GM19455 (cell line): ENCODE data around the gene WEE2.
"Not testable (repeated sequence)": the region's sequence is repeated elsewhere in the genome, so short reads cannot be mapped to it uniquely, and the experiment has no call there.

Experiments
- ATAC-seq: cut with Tn5 transposase; IDR thresholded peaks from one replicate; pipeline ENCODE4 v1.9.1; 2021; ENCODE audit not compliant: unreplicated experiment

The WEE2 gene

DNA sequence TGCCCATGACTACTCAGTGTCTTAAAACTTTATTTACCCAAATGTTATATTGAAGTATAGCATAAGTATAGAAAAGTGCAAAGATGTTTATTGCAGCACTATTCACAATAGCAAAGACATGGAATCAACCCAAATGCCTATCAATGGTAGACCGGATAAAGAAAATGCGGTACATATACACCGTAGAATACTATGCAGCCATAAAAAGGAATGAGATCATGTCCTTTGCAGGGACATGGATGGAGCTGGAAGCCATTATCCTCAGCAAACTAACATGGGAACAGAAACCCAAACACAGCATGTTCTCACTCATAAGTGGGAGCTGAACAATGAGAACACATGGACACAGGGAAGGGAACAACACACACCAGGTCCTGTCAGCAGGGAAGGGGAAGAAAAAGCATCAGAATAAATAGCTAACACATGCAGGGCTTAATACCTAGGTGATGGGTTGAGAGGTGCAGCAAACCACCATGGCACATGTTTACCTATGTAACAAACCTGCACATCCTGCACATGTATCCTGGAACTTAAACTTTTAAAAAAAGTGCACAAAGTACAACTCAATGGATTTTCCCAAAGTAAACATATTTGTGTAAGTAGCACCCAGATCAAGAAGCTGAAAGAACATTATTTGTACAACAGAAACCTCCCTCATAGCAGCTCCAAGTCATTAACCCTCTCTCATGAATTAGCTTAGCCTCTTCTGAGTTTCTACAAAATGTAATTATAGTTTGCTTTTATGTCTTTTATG lies 18.9 kb upstream of the WEE2 start:
- not testable (repeated sequence) for ATAC-seq

DNA sequence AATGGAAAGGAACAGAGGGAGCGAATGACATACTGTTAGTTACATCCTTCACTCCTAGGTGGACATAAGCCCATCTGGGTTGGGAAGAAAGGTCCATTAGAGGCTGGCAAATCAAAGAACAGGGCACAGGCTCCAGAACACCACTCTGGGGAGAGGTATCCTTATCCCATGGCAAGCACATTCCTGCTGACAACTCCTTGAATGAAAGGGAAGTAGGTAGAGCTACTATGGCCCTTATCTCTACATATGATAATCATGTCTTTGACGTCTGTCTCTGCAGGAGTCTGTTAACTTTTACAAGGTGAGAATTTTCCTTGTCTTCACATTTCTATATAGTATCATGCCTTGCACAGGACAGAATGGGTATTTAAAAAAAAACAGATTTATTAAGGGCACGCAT lies 16.6 kb upstream of the WEE2 start:
- ATAC-seq: no peak

DNA sequence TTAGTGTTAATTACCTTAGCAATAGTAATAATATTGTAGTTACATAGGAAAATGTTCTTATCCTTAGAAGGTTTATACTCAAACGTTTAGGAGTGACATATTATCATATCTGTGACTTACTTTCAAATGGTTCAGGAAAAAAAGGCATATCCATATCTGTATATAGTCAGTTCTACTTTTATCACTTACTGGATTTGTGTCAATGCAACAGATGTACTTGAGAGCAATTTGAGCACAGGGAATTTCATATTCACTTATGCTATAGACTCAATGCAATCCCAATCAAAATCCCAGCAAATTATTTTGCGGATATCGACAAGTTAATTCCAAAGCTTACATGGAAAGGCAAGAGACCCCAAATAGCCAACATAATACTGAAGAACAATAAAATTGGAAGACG lies 16.2 kb upstream of the WEE2 start:
- no peak for ATAC-seq

DNA sequence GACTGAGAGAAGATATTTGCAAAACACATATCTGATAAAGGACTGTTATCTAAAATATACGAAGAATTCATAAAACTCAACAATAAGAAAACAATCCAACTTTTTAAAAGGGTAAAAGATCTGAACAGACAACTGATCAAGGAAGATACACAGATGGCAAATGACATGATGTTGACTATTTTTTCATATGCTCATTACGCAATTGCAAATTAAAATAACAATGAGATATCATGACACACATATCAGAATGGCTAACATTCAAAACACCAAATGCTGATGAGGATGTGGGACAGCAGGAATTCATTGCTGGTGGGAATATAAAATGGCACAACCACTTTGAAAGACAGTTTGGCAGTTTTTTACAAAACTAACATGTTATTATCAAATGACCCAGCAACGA lies 15.1 kb upstream of the WEE2 start:
- ATAC-seq: no peak

DNA sequence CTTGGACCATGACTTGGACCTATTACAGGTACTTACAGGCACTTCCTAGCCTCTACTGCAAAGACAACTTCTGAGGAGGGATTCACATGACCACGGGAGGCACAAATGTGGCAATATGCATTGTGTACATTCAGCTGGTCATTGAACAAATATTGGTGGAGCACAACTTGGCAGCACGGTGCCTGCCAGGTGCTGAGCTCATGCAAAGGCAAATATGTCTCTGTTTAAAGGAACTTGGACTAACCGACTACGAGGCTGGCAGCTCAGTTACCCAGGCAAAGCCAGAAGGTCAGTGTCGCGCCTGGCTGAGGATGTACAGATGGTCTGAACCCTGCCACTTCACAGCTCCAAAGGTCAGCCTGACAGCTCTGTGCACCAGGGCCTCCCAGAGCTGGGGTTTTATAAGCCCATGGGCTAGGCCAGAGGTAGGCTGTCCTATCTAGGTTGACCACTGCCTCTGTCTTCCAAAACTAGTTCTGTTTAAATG lies 12.3 kb upstream of the WEE2 start:
- no peak for ATAC-seq

DNA sequence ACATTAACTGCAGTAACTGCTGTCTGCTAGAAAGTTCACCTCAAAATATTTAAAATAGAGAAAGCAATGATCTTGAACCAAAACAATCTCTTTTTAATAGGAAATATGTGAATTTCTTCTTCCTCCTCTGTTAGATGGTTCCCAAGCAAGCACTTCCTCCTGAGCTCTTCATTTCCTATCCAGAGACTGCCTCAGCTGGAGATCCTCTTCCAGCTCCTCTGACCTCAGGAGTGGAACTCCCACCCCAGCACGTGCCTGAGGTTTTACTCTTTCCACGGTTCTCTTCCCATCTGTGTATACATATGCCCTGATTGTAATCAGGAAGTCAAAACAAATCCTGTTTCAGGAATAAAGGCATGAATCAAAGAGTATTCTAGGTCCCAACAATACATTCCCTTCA lies 11.8 kb upstream of the WEE2 start:
- ATAC-seq: no peak

DNA sequence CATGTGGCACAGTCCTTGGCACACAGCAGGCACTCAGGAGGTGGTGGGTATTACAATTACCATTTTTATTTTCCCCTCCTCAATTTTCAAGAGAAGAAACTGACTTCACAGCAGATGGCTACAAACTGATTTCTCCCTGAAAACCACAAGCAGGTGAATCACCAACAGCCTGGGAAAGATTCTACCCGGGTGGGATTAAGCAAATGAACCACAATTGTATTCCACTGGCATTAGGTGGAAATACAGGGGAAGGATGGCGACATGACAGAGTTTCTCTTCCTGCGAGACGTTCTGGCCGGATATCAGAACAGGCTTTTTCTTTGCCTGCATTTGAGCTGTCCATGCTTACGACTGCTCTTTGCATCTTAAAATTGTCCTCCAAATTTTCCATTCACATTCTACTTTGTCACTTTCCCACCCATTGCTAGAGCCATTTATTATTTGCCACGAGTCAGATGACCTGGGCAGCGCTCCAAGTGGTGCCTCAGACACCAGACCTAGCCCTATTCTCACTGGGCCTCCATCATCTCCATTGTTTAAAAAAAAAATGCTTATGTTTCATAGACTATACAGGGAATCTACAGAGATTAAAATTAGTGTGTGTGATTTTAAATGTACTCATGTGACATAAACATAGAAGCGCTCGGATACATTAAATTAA lies 10.8 kb upstream of the WEE2 start:
- no peak for ATAC-seq

DNA sequence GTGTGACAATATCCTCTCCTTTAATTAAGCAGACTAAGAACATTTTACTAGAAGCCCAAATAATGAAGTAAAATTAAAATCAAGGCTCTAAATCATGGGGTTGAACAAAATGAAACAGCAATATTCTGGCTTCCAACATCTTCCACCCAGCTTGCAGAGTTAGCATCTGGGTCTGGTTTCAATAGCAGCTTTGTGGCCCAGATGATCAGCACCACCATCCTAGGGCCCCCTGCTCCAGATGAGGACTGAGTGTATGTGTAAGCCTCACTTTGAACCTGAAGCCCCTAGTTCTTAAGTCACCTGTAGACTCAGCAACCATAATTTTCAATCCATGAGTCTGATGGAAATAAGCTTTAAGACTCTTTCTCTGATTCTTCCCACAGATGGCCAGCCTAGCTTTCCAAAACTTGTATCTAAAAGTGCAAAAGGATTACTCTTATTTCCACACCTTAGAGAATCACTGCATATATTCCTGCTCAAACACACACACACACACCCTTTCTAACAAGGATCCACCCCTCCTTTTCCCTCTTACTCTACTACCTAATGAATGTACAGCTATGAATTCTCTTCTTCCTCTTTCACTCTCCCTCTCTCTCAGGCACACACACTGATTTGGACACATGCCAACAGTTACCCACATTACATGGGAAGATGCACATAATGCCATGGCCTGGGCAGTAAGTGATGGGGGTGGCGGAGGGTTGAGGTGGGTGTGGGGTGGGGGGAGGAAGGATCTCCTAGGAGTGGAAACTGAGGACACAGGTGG lies 9.7 kb upstream of the WEE2 start:
- no peak for ATAC-seq

DNA sequence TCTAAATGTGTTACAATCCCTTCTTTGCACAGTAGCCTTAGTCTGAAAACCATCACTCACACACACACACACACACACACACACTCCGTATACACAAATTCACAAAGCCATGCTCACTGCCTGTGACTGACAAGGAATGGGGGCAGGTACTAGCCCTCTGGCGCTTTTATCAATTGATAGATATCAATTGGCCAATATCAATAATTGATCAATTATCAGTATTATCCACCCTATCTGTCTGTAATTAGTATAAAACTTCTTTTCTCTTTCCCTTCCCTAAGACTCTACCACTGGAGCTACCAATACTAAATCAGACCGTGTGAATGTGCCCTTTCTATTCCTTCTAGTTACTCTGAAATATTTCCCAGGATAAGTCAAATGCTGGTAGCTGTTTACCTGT lies 8.3 kb upstream of the WEE2 start:
- ATAC-seq: no peak

DNA sequence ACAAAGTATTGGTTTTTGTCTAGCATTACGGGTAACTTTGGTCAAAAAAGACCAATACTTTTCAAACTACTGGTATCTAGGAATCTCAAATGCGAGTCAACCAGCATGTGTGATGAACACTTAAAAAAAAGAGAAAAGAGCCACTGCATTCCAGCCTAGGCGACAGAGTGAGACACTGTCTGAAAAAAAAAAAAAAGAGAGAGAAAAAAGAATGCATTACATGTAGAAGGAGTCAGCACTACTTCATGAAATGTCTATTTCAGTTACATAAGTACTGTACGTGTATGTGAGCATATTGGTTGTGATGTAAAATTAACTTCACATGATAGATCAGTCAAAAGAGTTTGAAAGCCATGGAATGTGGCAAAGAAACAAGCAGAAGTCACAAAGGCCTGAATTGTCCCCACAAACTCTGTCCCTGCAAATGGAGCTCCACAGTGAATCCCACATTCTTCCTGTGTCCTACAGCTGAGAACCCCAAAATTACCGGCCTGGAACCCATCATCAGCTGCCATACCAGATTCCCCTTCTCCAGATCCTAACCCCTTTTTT lies 7.8 kb upstream of the WEE2 start:
- ATAC-seq: no peak

DNA sequence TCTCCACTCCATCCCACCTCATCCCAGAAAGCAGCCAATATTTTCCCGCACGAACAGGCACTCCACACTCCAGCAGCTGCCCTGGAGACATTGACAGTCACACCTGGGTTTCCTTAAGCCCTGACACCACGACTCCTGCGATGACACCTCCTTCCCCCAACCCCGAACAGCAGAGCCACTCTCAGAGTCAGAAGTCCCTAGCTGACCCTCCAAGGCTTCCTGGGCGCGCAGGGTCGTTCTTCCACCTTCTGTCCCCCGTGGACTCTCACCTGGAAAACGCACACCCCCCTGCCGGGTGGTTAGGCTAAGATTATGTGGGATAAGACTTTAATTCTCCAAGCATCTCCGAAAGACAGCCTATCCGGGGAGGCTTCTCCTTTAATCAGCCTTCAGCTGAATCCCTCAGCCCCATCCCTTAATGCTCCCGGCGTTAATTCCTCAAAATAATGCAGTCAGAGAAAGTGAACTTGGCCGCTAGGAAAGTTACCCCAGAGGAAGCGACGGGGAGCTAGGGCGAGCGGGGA lies 7.2 kb upstream of the WEE2 start:
- peak; percentile 1 for ATAC-seq

DNA sequence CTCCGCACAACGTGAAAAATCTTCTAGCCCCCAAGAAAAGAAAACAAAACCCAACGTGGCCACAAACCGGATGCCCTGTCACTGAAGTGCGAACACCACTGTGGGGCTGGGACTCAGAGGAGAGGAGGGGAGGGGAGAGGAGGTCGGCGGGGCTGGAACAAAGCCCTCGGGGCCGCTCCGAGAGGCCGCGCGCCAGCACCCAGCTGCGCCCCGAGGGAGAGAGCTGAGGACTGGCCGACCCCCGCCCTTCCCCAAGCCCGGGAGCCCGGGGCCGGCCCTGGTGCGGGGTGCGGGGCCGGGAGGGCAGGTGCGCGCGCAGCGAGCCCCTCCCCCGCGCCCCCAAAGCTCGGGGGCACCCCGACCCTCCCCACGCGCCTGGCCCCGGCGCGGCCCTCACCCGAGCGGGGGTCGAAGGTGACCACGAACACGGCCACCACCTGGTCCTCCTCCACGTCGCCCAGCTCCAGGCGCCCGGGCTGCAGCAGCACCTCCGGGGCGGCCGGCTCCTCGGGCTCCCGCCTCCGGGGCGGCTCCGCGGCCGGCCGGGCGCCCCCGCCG lies 6.6 kb upstream of the WEE2 start:
- ATAC-seq: peak; percentile 83

DNA sequence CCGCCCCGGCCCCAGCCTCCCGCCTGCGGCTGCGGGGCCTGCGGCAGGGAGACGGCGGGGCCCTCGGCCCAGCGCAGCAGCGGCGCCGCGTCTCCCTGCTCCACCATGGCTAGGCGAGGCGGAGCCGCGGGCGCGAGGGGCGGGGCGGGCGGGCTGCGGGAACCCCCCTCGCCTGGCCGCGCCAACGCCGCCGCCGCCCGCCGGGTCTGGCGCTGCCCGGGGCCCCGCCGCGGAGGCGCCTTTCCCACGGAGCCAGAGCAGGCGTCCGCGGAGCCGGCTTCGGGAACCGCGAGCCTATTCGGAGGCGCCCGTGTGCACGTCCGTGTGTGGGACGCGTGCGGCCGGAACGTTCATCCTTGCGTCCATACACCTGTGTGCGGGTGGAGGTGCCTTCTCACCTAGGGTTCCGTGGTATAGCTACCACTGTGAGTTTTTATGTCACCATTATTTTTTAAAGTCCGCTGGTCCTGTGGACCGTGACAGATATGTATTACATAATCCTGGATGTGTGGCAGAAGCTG lies 6.0 kb upstream of the WEE2 start, which contains the start of gene DENND11:
Gene DENND11 (minus strand): TSS at position 120 of the 521 bp plus-strand sequence. CDS start 13 bp downstream, at position 107.
- peak; percentile 83 for ATAC-seq

DNA sequence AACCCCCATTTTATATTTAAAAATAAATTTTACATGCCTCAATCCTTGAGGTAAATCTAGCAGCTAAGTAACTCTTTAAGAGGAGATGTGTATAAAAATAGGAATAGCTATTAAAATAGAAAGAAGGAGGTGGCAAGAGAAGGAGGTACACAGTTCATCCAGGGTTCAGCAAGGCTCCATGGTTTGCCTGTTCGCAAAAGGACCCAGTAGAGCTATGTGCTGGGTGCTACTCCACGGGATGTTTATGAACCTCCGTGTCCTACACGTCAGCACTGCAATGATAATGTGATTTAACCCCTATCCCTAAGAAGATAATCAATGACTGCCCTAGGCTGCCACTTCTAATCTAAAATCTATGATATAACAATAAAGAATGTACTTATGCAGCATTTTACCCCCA lies 5.3 kb upstream of the WEE2 start:
- ATAC-seq: no peak

DNA sequence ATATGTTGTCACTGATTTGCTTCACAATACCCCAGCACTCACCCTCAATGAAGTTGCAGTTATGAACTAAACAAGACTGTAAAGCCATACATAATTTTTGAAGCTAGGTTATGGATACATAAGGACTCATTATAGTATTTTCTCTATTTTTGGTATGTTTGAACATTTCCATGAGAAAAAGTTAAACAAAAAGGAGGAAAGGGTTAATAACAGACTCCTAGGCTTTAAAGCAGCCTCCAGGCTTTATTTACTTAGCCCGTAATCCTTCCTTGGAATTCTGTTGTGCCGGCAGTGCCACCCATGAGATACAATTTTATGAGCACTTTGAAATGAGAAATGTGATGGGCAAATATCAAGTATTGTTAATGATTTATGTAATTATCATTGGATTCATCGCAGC lies 4.0 kb upstream of the WEE2 start:
- no peak for ATAC-seq

DNA sequence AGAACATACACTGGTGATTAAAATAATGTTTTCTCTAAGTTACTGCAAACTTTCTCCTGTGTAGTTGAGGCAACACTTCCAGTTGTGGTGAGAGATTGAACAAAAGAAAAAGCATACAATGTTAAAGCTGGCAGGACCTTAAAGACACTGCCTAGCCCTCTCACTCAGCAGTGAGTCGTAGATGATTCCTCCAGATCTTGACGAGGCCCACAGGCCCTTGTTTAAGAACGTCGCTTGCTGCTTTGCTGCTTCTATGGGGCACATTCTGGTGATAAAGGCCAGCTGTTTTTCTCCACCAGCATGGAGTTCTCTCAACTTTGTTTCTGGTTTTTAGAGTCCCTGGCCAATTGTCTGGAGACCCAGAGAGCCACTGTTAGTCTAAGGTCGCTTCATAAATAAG lies 3.4 kb upstream of the WEE2 start:
- ATAC-seq: no peak

DNA sequence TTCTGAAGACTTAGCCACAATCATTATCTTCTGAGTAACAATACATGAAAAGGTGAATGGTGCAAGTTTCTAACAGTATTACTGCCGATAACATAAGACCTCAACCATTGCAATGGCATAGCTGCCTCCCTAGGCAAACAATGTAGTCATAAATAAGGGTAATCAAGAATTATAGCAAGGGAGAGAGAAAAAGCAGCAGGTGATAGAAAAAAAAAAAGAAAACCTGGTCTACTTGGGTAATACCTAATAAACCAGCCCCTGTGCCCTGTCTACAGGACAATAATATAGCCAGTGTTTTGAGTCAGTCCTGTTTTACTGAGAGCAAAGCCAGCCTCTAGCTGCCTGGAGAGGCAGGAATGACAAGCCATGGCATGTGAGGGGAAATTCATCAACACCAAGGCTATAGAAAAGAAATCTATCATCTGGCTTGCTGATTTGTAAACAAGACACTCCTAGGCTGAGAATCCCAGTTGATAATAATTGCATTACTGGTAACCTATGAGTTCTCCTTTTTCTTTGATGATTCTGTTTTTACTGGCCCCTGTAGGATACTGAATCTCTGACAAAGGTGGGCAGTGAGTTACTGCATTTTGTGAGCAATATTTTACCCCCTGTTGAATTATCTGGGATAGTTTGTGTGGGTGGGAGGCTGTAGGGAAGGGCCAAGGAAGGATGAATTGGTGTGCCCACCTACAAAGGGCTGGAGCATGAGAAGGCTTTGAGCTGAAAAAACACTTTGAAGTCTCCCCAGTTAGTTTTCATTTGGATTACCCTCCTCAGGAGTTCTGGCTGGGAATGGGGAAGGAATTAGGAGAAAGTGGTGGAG lies 1.7 kb upstream of the WEE2 start:
- no peak for ATAC-seq

DNA sequence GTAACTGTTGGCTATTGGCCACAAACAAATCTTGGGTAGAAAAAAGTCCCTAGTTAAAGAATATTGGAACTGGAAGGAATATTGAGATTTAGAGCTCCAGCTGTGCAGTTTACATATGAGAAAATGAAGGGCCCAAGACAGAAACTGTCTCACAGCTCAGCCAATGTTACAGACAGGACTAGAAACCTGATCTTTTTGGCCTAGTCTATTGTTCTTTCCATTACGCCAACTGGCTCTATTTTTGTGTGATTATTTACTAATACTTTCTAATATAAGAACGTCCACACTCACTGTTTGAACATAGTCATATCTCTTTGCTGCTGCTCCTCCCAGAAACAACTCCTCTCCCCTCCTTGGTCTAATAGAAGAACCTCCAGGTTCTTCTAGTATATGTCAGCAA lies 1.2 kb downstream of the WEE2 start:
- ATAC-seq: no peak

DNA sequence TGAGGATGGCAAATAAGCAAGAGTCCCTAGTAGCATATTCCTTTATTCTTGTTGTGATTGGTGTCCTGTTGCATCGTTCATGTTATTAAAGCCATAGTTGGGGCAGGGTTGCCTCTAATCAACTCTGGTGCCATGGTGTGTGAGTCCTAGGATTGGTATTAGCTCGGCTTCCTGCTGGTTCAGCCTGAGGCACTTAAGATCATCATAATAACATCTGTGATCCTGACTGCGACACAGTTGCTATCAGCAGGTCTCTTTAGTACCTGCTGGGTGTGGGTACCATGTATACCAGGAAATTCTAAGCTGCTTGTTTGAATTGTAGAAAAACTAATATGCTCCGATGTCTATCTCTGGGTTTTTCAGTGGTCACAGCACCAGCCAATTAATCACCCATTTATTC lies 1.6 kb downstream of the WEE2 start:
- no peak for ATAC-seq

DNA sequence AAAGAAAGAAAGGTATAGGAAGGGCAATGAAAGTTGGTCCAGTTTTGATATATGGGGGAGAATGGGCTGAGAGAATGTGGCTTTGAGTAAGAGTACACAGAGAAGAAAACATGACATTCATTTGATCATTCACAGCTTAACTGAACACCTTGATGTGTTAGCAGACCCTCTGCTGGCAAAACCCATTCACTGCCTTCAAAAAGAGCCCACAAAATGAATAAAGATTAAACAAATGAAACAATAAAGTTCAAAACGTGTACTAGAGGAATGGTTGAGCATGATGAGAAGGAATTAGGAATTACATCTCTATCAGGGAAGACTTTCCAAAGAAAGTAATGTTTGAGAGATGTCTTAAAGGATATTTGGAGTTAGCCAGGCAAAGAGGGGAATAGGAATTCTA lies 2.1 kb downstream of the WEE2 start:
- no peak for ATAC-seq
